Gastroesophageal sphincter (tissue), 3 donors: ENCODE results near the gene FNDC3A.

Source experiments
- CTCF ChIP-seq, 4 experiments: fragments of 200-600 bp in 2 of 4; fragments of 450-650 bp in 2 of 4; sonication (generic) in 1 of 4; IDR thresholded peaks; one replicate each; pipeline ENCODE4 v1.5.1; 2017 to 2019; ENCODE audit warnings: antibody characterized with exemption in 4 of 4, mild to moderate bottlenecking in 2 of 4, moderate library complexity in 2 of 4
- EP300 ChIP-seq: sonication (generic); formaldehyde crosslinking; IDR thresholded peaks from one replicate; pipeline ENCODE4 v1.6.1; 2017; ENCODE audit warnings: antibody characterized with exemption, mild to moderate bottlenecking
- POLR2A ChIP-seq, 2 donors: fragments of 450-650 bp; IDR thresholded peaks; one replicate each; pipeline ENCODE4 v1.6.1; 2017; ENCODE audit warnings: antibody characterized with exemption in 2 of 2, mild to moderate bottlenecking in 2 of 2, moderate library complexity in 1 of 2
- POLR2AphosphoS5 ChIP-seq: sonication (generic); formaldehyde crosslinking; IDR thresholded peaks from one replicate; pipeline ENCODE4 v1.6.1; 2017; ENCODE audit warnings: antibody characterized with exemption

- no peak for TF ChIP-seq POLR2A (IDR thresholded peaks at IDR 0.05)
- no peak for TF ChIP-seq POLR2AphosphoS5
- no peak for TF ChIP-seq CTCF (IDR thresholded peaks at IDR 0.05)
- no peak for TF ChIP-seq EP300
These were observed 70.3 kb downstream of the FNDC3A start for GRCh38 chr13:49046002-49046401.
